ENCODE results near the gene HDAC4.

DNA sequence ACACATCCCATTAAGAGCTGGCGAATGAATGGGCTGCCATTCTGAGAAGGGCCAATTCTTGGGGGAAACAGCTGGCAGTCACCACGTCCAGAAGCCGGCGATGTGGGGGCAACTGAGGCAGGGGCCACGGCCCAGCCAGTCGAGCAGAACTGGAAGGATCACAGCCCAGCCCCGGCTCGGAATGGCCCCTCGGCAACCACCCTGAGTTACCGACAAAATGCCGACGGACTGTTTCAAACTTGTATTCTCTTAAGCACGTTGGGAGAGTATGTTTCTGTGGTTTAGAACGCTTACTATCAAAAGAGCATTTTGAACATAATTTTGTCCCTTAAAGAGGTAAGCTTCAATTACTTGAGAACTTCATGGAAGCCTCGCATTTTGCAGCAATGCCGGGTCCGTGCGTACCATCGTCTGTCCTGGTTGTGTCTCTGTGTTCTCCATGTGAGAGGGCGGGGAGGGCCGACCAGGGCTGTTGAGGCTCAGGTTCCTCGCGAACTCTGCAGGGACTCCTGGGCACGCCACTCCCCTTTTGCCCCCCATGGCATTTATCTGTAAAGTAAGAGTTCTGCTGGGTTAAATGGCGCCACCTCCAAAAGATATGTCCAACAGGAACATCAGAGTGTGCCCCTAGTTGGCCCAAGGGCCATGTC lies 397.1 kb downstream of the HDAC4 start:
- TF ChIP-seq POLR2A (IDR thresholded peaks at IDR 0.05; ENCODE audit: borderline replicate concordance, extremely low read depth, insufficient read depth, insufficient read length), result no peak
- TF ChIP-seq, protein P1, sequence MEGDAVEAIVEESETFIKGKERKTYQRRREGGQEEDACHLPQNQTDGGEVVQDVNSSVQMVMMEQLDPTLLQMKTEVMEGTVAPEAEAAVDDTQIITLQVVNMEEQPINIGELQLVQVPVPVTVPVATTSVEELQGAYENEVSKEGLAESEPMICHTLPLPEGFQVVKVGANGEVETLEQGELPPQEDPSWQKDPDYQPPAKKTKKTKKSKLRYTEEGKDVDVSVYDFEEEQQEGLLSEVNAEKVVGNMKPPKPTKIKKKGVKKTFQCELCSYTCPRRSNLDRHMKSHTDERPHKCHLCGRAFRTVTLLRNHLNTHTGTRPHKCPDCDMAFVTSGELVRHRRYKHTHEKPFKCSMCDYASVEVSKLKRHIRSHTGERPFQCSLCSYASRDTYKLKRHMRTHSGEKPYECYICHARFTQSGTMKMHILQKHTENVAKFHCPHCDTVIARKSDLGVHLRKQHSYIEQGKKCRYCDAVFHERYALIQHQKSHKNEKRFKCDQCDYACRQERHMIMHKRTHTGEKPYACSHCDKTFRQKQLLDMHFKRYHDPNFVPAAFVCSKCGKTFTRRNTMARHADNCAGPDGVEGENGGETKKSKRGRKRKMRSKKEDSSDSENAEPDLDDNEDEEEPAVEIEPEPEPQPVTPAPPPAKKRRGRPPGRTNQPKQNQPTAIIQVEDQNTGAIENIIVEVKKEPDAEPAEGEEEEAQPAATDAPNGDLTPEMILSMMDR (IDR thresholded peaks at IDR 0.05 in 2 of 3, conservative IDR thresholded peaks at IDR 0.05 in 1 of 3; ENCODE audit: borderline replicate concordance in 1 of 3, insufficient read depth in 1 of 3, low read depth in 2 of 3, low read length in 2 of 3), result no peak
- TF ChIP-seq POLR2AphosphoS5 (IDR thresholded peaks at IDR 0.05; ENCODE audit: low read depth, low read length), result no peak
- TF ChIP-seq EZH2 (IDR thresholded peaks at IDR 0.05), result no peak
- TF ChIP-seq JUND (IDR thresholded peaks at IDR 0.05), result no peak
- no peak for TF ChIP-seq RAD21 (IDR thresholded peaks at IDR 0.05; ENCODE audit: low read depth)
